Measurements from ENCODE around the gene SLC45A1. TPM values are rescaled to one million over a fixed set of nuclear protein-coding genes. Genes with fewer than 3 reads are reported as not detected.

The SLC45A1 gene
- total RNA-seq, 1 experiment from 2014 or later, result 13.8 TPM

DNA sequence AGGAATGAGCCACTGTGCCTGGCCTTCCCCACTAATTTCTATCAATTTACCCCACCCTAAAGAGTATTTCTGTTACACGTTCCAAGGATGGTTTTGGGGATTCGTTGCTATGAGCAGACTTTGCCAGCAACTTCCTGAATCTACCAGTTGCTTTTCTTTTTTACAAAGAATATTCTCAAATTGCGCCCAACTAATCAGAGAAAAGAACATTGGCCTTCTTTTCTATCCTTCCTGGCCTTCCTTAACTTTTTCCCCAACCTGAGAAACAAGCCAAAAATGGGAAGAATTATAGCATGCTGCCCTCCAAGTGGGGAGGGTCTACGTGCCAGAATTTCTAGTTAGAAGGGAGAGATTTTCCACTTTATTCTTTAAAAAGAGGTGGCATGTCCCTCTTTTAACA is 44.9 kb upstream of the SLC45A1 start:
- BruUV-seq (replicated peaks), result no TSS peak
- no peaks in the 10 kb centered on the region for H3K36me3 ChIP-seq (ENCODE audit: control insufficient read depth in 1 of 2, insufficient read depth in 2 of 2, low read length in 2 of 2)
- DNase-seq (ENCODE audit: low read depth, low spot score), result no peak
- H3K4me2 ChIP-seq (ENCODE audit: low read length), result no peak overlapping the region
- peaks cover under 1 to 9% of the 10 kb centered on the region in 2 experiments; a peak in 2 of 4 replicates for H3K4me1 ChIP-seq (ENCODE audit: control insufficient read depth in 1 of 2, insufficient read depth in 2 of 2, low read length in 2 of 2)
- CTCF ChIA-PET, result no interaction called here
- no peak for ATAC-seq
- no peak overlapping the region for H3K4me3 ChIP-seq (replicated peaks in 1 of 2; ENCODE audit: low read depth in 1 of 2, low read length in 2 of 2)
- TF ChIP-seq, protein P1, sequence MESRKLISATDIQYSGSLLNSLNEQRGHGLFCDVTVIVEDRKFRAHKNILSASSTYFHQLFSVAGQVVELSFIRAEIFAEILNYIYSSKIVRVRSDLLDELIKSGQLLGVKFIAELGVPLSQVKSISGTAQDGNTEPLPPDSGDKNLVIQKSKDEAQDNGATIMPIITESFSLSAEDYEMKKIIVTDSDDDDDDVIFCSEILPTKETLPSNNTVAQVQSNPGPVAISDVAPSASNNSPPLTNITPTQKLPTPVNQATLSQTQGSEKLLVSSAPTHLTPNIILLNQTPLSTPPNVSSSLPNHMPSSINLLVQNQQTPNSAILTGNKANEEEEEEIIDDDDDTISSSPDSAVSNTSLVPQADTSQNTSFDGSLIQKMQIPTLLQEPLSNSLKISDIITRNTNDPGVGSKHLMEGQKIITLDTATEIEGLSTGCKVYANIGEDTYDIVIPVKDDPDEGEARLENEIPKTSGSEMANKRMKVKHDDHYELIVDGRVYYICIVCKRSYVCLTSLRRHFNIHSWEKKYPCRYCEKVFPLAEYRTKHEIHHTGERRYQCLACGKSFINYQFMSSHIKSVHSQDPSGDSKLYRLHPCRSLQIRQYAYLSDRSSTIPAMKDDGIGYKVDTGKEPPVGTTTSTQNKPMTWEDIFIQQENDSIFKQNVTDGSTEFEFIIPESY (IDR thresholded peaks at IDR 0.05; ENCODE audit: extremely low read depth, insufficient replicate concordance, low read length), result no peak
- TF ChIP-seq SRF (IDR thresholded peaks at IDR 0.05; ENCODE audit: low read depth) (no peak), TCF7L2 (IDR thresholded peaks at IDR 0.05; ENCODE audit: borderline replicate concordance, extremely low read depth, insufficient read depth, insufficient read length) (no peak)
- H3K9ac ChIP-seq (ENCODE audit: low read length), result no peak overlapping the region
- POLR2A ChIA-PET, result no interaction called here
- no peaks in the 10 kb centered on the region for H3K27me3 ChIP-seq (ENCODE audit: insufficient read depth, low read length)
- H4K20me1 ChIP-seq (ENCODE audit: insufficient read depth), result no peaks in the 10 kb centered on the region
- no peaks in the 10 kb centered on the region for H3K79me2 ChIP-seq (ENCODE audit: insufficient read depth, low read length)
- no peaks in the 10 kb centered on the region for H3K9me3 ChIP-seq (ENCODE audit: control insufficient read depth in 1 of 2, insufficient read depth in 1 of 2, low read depth in 1 of 2, low read length in 2 of 2)
- H3K27ac ChIP-seq (ENCODE audit: low read depth, low read length), result no peak overlapping the region
- H2AFZ ChIP-seq (ENCODE audit: low read depth, low read length, poor library complexity, severe bottlenecking), result no peak overlapping the region
- H3K9me2 ChIP-seq (ENCODE audit: insufficient read depth), result no peaks in the 10 kb centered on the region
- RAD21 ChIA-PET (ENCODE audit: low non-redundant PET in 1 of 2, low total read pairs in 2 of 2, uncharacterized antibody in 2 of 2, unreplicated experiment in 2 of 2), result no interaction called here
- intact Hi-C loops (cut with micrococcal nuclease), result no loop called here

DNA sequence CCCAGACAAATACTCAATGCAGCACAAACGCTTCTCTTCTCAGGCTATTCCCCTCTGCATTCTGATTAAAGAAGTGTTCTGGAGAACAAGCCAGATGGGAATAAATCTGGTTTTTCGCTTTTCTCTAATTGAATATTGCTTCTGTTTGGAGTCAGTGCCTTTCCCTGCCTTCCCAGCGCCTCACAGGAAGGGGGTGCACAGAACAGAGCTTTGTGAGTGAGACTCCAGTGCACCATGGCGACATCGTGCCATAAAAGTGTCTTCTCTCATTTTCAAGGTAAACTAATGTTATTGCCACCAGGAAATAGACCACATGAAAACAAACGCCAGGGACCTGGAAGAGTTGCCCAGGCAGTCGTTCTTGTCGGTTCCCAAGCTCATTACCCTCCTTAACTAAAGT is 43.6 kb upstream of the SLC45A1 start:
- no peaks in the 10 kb centered on the region for H3K9me3 ChIP-seq (ENCODE audit: control insufficient read depth in 1 of 2, insufficient read depth in 1 of 2, low read depth in 1 of 2, low read length in 2 of 2)
- RAD21 ChIA-PET (ENCODE audit: low non-redundant PET in 1 of 2, low total read pairs in 2 of 2, uncharacterized antibody in 2 of 2, unreplicated experiment in 2 of 2), result interaction anchor here in 1 of 2 experiments (0.7 kb wide), 1 partner anchor 161 kb away, joined by 3 read pairs; no protein-coding TSS in a partner anchor
- H3K36me3 ChIP-seq (ENCODE audit: control insufficient read depth in 1 of 2, insufficient read depth in 2 of 2, low read length in 2 of 2), result no peaks in the 10 kb centered on the region
- no peak overlapping the region for H3K9ac ChIP-seq (ENCODE audit: low read length)
- H4K20me1 ChIP-seq (ENCODE audit: insufficient read depth), result no peaks in the 10 kb centered on the region
- no peaks in the 10 kb centered on the region for H3K27me3 ChIP-seq (ENCODE audit: insufficient read depth, low read length)
- H3K4me2 ChIP-seq (ENCODE audit: low read length), result no peak overlapping the region
- ATAC-seq, result no peak
- no peaks in the 10 kb centered on the region for H3K9me2 ChIP-seq (ENCODE audit: insufficient read depth)
- POLR2A ChIA-PET, result interaction anchor here (1.3 kb wide), 1 partner anchor 15 kb away, joined by 3 read pairs; no protein-coding TSS in a partner anchor
- no peak overlapping the region for H3K27ac ChIP-seq (ENCODE audit: low read depth, low read length)
- H3K4me1 ChIP-seq (ENCODE audit: control insufficient read depth in 1 of 2, insufficient read depth in 2 of 2, low read length in 2 of 2), result peaks cover 8 to 20% of the 10 kb centered on the region in 2 experiments; a peak in 3 of 4 replicates
- H2AFZ ChIP-seq (ENCODE audit: low read depth, low read length, poor library complexity, severe bottlenecking), result no peak overlapping the region
- H3K79me2 ChIP-seq (ENCODE audit: insufficient read depth, low read length), result no peaks in the 10 kb centered on the region
- BruUV-seq (replicated peaks), result no TSS peak
- H3K4me3 ChIP-seq (replicated peaks in 1 of 2; ENCODE audit: low read depth in 1 of 2, low read length in 2 of 2), result no peak overlapping the region
- CTCF ChIA-PET, result no interaction called here
- DNase-seq (ENCODE audit: low read depth, low spot score), result no peak
- intact Hi-C loops (cut with micrococcal nuclease), result no loop called here
- TF ChIP-seq RAD21 (IDR thresholded peaks at IDR 0.05; ENCODE audit: low read depth) (no peak), SRF (IDR thresholded peaks at IDR 0.05; ENCODE audit: low read depth) (no peak), POLR2A (IDR thresholded peaks at IDR 0.05; ENCODE audit: borderline replicate concordance, extremely low read depth, insufficient read depth, insufficient read length) (no peak), ZNF274 (IDR thresholded peaks at IDR 0.05; ENCODE audit: low read depth, low read length) (no peak), JUND (IDR thresholded peaks at IDR 0.05) (no peak), POLR2AphosphoS5 (IDR thresholded peaks at IDR 0.05; ENCODE audit: low read depth, low read length) (no peak), FOSL1 (IDR thresholded peaks at IDR 0.05; ENCODE audit: low read depth) (no peak), TCF7L2 (IDR thresholded peaks at IDR 0.05; ENCODE audit: borderline replicate concordance, extremely low read depth, insufficient read depth, insufficient read length) (no peak)
- TF ChIP-seq, protein P2, sequence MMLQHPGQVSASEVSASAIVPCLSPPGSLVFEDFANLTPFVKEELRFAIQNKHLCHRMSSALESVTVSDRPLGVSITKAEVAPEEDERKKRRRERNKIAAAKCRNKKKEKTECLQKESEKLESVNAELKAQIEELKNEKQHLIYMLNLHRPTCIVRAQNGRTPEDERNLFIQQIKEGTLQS (IDR thresholded peaks at IDR 0.05), result no peak
- TF ChIP-seq, protein P3, sequence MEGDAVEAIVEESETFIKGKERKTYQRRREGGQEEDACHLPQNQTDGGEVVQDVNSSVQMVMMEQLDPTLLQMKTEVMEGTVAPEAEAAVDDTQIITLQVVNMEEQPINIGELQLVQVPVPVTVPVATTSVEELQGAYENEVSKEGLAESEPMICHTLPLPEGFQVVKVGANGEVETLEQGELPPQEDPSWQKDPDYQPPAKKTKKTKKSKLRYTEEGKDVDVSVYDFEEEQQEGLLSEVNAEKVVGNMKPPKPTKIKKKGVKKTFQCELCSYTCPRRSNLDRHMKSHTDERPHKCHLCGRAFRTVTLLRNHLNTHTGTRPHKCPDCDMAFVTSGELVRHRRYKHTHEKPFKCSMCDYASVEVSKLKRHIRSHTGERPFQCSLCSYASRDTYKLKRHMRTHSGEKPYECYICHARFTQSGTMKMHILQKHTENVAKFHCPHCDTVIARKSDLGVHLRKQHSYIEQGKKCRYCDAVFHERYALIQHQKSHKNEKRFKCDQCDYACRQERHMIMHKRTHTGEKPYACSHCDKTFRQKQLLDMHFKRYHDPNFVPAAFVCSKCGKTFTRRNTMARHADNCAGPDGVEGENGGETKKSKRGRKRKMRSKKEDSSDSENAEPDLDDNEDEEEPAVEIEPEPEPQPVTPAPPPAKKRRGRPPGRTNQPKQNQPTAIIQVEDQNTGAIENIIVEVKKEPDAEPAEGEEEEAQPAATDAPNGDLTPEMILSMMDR (IDR thresholded peaks at IDR 0.05 in 2 of 3, conservative IDR thresholded peaks at IDR 0.05 in 1 of 3; ENCODE audit: borderline replicate concordance in 1 of 3, insufficient read depth in 1 of 3, low read depth in 2 of 3, low read length in 2 of 3), result no peak
- TF ChIP-seq, protein P4, sequence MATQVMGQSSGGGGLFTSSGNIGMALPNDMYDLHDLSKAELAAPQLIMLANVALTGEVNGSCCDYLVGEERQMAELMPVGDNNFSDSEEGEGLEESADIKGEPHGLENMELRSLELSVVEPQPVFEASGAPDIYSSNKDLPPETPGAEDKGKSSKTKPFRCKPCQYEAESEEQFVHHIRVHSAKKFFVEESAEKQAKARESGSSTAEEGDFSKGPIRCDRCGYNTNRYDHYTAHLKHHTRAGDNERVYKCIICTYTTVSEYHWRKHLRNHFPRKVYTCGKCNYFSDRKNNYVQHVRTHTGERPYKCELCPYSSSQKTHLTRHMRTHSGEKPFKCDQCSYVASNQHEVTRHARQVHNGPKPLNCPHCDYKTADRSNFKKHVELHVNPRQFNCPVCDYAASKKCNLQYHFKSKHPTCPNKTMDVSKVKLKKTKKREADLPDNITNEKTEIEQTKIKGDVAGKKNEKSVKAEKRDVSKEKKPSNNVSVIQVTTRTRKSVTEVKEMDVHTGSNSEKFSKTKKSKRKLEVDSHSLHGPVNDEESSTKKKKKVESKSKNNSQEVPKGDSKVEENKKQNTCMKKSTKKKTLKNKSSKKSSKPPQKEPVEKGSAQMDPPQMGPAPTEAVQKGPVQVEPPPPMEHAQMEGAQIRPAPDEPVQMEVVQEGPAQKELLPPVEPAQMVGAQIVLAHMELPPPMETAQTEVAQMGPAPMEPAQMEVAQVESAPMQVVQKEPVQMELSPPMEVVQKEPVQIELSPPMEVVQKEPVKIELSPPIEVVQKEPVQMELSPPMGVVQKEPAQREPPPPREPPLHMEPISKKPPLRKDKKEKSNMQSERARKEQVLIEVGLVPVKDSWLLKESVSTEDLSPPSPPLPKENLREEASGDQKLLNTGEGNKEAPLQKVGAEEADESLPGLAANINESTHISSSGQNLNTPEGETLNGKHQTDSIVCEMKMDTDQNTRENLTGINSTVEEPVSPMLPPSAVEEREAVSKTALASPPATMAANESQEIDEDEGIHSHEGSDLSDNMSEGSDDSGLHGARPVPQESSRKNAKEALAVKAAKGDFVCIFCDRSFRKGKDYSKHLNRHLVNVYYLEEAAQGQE (IDR thresholded peaks at IDR 0.05; ENCODE audit: low read depth), result no peak

All from HCT116 (cell line).